ENCODE measurements around the gene KCNQ2. TPM values are rescaled to one million over a fixed set of nuclear protein-coding genes. Genes with fewer than 3 reads are reported as not detected.

The KCNQ2 gene
- total RNA-seq, 1 donor from 2014 or later, result 14.6 TPM

DNA sequence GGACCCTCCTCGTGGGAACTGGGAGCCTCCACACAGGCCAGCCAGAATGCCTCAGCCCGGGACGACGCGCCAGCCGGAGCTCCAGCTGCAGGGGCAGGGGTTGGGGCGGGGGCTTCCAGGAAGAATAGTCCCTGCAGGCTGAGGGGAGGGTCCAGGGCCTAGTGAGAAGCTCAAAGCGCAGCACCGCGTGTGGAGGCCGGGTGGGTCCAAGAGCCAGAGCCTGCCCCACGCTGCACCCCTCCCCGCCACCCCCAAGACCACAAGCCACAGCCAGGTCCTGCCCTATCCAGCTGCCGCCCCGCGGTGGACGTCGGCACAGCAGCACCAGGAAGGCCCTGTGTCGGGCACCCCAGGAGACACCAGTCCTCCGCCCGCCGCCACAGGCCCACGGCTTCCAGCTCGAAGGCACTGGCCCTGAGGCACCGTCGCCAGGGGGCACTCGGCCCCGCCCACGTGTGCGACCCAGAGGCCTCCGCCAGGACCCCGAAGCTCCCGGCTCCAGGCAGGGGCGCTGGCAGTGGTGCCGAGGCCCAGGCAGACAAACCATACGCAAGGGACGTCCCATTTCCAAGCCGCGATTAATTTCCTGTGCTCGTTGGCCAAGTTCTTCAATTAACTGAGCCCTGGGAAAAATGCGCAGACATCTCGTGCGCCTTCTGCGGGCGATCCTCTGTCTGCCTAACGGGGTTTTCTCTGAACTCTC, 19.5 kb downstream of the KCNQ2 start:
- Mint-ChIP-seq H3K4me1 (ENCODE audit: low read depth) (no peaks in the 10 kb centered on the region), H3K4me3 (ENCODE audit: low read depth) (no peak overlapping the region), H3K27me3 (no peaks in the 10 kb centered on the region), H3K36me3 (ENCODE audit: insufficient read depth) (no peaks in the 10 kb centered on the region), H3K9me3 (ENCODE audit: low read depth) (no peaks in the 10 kb centered on the region), H3K27ac (no peak overlapping the region)
- TF ChIP-seq, protein P1, sequence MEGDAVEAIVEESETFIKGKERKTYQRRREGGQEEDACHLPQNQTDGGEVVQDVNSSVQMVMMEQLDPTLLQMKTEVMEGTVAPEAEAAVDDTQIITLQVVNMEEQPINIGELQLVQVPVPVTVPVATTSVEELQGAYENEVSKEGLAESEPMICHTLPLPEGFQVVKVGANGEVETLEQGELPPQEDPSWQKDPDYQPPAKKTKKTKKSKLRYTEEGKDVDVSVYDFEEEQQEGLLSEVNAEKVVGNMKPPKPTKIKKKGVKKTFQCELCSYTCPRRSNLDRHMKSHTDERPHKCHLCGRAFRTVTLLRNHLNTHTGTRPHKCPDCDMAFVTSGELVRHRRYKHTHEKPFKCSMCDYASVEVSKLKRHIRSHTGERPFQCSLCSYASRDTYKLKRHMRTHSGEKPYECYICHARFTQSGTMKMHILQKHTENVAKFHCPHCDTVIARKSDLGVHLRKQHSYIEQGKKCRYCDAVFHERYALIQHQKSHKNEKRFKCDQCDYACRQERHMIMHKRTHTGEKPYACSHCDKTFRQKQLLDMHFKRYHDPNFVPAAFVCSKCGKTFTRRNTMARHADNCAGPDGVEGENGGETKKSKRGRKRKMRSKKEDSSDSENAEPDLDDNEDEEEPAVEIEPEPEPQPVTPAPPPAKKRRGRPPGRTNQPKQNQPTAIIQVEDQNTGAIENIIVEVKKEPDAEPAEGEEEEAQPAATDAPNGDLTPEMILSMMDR (IDR thresholded peaks at IDR 0.05; ENCODE audit: unreplicated experiment), result no peak
- DNase-seq (ENCODE audit: low spot score, unreplicated experiment), result no peak

DNA sequence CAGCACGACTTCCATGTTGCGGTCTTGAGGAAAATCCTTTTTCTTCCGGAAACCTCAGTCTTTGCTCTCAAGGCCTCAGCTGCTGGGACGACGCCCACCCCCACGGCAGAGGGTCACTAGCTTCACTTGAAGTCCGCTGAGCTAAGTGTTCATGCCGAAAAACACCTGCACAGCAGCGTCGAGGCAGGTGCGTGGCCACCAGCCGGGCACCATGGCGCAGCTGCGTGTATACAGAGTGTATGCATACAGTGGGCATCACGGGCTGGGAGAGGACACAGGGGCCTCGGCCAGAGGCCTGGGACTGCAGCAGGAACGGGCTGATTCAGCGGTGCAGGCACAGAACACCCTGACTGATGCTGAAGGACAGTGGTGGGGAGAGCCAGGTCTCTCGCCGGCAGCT, 20.1 kb downstream of the KCNQ2 start:
- Mint-ChIP-seq H3K27me3 (peaks cover 1% of the 10 kb centered on the region), H3K27ac (peak overlapping the region; percentile 13), H3K9me3 (ENCODE audit: low read depth) (no peaks in the 10 kb centered on the region), H3K4me3 (ENCODE audit: low read depth) (no peak overlapping the region), H3K36me3 (ENCODE audit: insufficient read depth) (no peaks in the 10 kb centered on the region), H3K4me1 (ENCODE audit: low read depth) (no peaks in the 10 kb centered on the region)
- TF ChIP-seq, protein P1 (IDR thresholded peaks at IDR 0.05; ENCODE audit: unreplicated experiment), result no peak
- DNase-seq (ENCODE audit: low spot score, unreplicated experiment), result no peak

DNA sequence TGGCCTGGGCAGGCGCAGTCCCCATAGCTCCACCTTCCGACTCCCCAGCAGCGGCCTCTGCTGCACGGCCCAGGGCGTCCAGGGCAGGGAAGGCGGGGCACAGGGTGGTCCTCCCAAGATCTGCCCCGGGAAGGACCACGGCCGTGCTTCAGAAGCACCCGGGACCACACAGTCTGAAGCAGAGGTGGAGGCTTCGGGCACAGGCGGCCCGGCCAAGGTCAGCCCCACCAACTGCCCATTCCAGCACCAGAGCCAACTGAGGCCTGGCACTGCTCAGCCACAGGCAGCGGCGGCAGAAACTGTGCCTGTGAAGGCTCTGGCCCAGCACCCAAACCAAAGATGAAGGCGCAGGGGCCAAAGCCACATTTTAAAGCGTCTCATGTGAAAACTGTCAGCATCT, 20.6 kb downstream of the KCNQ2 start:
- Mint-ChIP-seq H3K4me3 (ENCODE audit: low read depth) (no peak overlapping the region), H3K36me3 (ENCODE audit: insufficient read depth) (no peaks in the 10 kb centered on the region), H3K4me1 (ENCODE audit: low read depth) (no peaks in the 10 kb centered on the region), H3K27ac (no peak overlapping the region), H3K9me3 (ENCODE audit: low read depth) (no peaks in the 10 kb centered on the region), H3K27me3 (peaks cover 3% of the 10 kb centered on the region)
- TF ChIP-seq, protein P1 (IDR thresholded peaks at IDR 0.05; ENCODE audit: unreplicated experiment), result no peak
- DNase-seq (ENCODE audit: low spot score, unreplicated experiment), result no peak

DNA sequence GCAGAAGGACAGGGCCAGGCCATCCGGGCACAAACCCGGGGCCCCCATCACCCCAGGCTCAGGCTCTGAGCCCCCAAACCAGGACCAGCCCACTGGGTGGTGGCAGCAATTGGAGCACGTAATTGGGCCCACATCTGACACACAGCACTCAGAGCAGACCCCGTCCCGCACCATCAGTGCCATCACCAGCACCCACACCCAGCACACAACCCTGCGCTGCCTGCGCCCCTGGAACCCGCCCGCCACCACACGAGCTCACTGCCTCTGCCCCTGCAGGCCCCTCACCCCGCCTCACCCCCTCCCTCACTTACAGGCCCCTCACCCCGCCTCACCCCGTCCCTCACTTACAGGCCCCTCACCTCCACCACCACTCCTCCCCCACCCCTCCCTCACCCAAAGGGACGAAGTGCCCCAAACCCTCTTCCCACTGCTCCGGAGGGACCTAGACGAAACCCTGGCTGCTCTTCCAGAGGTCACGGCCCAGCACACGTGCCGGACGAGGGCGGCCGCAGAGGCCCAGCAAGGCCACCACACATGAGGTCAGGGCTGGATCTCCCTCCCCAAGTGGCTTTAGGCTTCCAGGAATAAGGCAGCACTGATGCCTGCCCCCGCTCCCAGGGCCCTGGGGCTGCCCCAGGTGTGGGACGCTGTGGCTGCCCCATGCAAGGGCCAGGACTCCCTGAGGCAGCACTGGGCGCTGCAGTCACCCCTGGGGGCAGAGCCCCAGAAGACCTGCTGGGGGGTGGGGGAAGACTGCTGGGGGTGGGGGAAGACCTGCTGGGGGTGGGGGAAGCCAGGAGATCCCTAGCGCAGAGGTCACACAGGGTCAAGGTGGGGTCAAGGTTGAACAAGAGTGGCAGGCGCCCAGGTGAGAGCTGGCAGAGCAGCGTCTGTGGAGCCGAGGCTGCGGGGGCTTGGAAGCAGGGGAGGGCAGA, 22.4 kb downstream of the KCNQ2 start:
- DNase-seq (ENCODE audit: low spot score, unreplicated experiment), result no peak
- H3K36me3 Mint-ChIP-seq (ENCODE audit: insufficient read depth), result no peaks in the 10 kb centered on the region
- H3K27me3 Mint-ChIP-seq, result peaks cover 3% of the 10 kb centered on the region
- no peak overlapping the region for H3K27ac Mint-ChIP-seq
- H3K9me3 Mint-ChIP-seq (ENCODE audit: low read depth), result no peaks in the 10 kb centered on the region
- TF ChIP-seq, protein P1 (IDR thresholded peaks at IDR 0.05; ENCODE audit: unreplicated experiment), result no peak
- H3K4me1 Mint-ChIP-seq (ENCODE audit: low read depth), result no peaks in the 10 kb centered on the region
- H3K4me3 Mint-ChIP-seq (ENCODE audit: low read depth), result no peak overlapping the region

DNA sequence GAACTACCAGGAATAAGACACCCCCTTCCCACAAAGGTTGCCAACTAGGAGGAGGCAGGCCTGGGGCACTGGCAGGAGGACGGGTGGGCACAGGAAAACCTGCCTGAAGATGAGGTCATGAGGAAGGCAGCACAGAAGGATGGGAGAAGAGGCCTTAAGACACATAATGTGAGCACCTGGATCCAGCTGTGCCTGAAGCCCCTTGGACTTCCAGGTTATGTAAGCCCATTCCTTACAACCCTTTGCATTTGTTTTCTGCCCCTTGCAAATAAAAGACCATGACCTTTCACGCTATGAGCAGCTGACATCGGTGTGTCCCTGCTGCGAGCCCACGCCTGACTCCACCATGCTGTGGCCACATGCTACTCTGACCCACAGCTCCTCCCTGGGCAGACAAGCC, 23.4 kb downstream of the KCNQ2 start:
- TF ChIP-seq, protein P1 (IDR thresholded peaks at IDR 0.05; ENCODE audit: unreplicated experiment), result no peak
- no peak for DNase-seq (ENCODE audit: low spot score, unreplicated experiment)
- Mint-ChIP-seq H3K9me3 (ENCODE audit: low read depth) (no peaks in the 10 kb centered on the region), H3K36me3 (ENCODE audit: insufficient read depth) (no peaks in the 10 kb centered on the region), H3K4me3 (ENCODE audit: low read depth) (no peak overlapping the region), H3K27ac (no peak overlapping the region), H3K4me1 (ENCODE audit: low read depth) (no peaks in the 10 kb centered on the region), H3K27me3 (peaks cover 3% of the 10 kb centered on the region)
